Measurements from ENCODE around the gene ZNF662. TPM values are rescaled to one million over a fixed set of nuclear protein-coding genes. Genes with fewer than 3 reads are reported as not detected.

Gene ZNF662
- total RNA-seq, 1 experiment from 2014 or later, result not detected

DNA sequence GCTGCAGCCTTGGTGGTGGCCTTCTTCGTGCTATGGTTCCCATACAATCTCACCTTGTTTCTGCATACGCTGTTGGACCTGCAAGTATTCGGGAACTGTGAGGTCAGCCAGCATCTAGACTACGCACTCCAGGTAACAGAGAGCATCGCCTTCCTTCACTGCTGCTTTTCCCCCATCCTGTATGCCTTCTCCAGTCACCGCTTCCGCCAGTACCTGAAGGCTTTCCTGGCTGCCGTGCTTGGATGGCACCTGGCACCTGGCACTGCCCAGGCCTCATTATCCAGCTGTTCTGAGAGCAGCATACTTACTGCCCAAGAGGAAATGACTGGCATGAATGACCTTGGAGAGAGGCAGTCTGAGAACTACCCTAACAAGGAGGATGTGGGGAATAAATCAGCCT is 40.7 kb upstream of the ZNF662 start:
- no peaks in the 10 kb centered on the region for H3K27me3 ChIP-seq (replicated peaks; ENCODE audit: insufficient read depth, low read depth, low read length, poor library complexity)
- POLR2A ChIA-PET (ENCODE audit: low non-redundant PET), result no interaction called here
- no TSS peak for BruUV-seq (replicated peaks)
- intact Hi-C loops (cut with micrococcal nuclease; ENCODE audit: unreplicated experiment), result no loop called here
- CTCF ChIA-PET, result no interaction called here
- no peaks in the 10 kb centered on the region for H3K4me1 ChIP-seq (ENCODE audit: insufficient read depth, low read length, poor library complexity, severe bottlenecking)
- no peak overlapping the region for H3K4me3 ChIP-seq (ENCODE audit: low read depth, low read length, poor library complexity, severe bottlenecking)
- no peaks in the 10 kb centered on the region for H3K36me3 ChIP-seq (ENCODE audit: insufficient read depth, low read length, poor library complexity, severe bottlenecking)
- no peak for TF ChIP-seq EZH2 (IDR thresholded peaks at IDR 0.05; ENCODE audit: borderline replicate concordance, low read depth, low read length, poor library complexity, severe bottlenecking)
- TF ChIP-seq, protein P1, sequence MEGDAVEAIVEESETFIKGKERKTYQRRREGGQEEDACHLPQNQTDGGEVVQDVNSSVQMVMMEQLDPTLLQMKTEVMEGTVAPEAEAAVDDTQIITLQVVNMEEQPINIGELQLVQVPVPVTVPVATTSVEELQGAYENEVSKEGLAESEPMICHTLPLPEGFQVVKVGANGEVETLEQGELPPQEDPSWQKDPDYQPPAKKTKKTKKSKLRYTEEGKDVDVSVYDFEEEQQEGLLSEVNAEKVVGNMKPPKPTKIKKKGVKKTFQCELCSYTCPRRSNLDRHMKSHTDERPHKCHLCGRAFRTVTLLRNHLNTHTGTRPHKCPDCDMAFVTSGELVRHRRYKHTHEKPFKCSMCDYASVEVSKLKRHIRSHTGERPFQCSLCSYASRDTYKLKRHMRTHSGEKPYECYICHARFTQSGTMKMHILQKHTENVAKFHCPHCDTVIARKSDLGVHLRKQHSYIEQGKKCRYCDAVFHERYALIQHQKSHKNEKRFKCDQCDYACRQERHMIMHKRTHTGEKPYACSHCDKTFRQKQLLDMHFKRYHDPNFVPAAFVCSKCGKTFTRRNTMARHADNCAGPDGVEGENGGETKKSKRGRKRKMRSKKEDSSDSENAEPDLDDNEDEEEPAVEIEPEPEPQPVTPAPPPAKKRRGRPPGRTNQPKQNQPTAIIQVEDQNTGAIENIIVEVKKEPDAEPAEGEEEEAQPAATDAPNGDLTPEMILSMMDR (conservative IDR thresholded peaks at IDR 0.05; ENCODE audit: low read depth, low read length), result no peak
- H3K9me3 ChIP-seq (ENCODE audit: low read depth, low read length, poor library complexity, severe bottlenecking), result no peaks in the 10 kb centered on the region
- DNase-seq (ENCODE audit: low spot score), result no peak
- no peak overlapping the region for H3K27ac ChIP-seq (ENCODE audit: low read depth, low read length, poor library complexity, severe bottlenecking)

DNA sequence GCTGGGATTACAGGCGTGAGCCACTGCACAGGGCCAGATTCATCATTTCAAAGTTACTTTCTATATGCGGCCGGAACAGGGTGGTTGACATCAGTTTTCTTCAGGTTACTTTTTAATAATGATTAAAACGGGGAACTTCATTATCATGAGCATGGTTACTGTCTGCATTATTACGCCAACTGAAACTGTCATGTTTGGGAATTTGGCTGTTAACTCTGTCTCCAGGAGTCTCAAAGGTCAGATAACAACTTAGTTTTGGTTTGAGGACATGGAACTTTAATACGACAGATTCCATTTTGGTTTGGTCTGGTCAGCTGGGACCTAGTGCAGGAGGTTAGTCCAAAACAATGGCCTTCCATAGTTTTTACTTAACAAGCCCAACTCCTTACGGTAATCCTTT is 38.8 kb upstream of the ZNF662 start:
- H3K4me1 ChIP-seq (ENCODE audit: insufficient read depth, low read length, poor library complexity, severe bottlenecking), result no peaks in the 10 kb centered on the region
- no peaks in the 10 kb centered on the region for H3K9me3 ChIP-seq (ENCODE audit: low read depth, low read length, poor library complexity, severe bottlenecking)
- BruUV-seq (replicated peaks), result no TSS peak
- no peak overlapping the region for H3K27ac ChIP-seq (ENCODE audit: low read depth, low read length, poor library complexity, severe bottlenecking)
- CTCF ChIA-PET, result no interaction called here
- no peaks in the 10 kb centered on the region for H3K27me3 ChIP-seq (replicated peaks; ENCODE audit: insufficient read depth, low read depth, low read length, poor library complexity)
- intact Hi-C loops (cut with micrococcal nuclease; ENCODE audit: unreplicated experiment), result no loop called here
- DNase-seq (ENCODE audit: low spot score), result no peak
- no peaks in the 10 kb centered on the region for H3K36me3 ChIP-seq (ENCODE audit: insufficient read depth, low read length, poor library complexity, severe bottlenecking)
- H3K4me3 ChIP-seq (ENCODE audit: low read depth, low read length, poor library complexity, severe bottlenecking), result no peak overlapping the region
- TF ChIP-seq, protein P1 (conservative IDR thresholded peaks at IDR 0.05; ENCODE audit: low read depth, low read length), result no peak
- no peak for TF ChIP-seq EZH2 (IDR thresholded peaks at IDR 0.05; ENCODE audit: borderline replicate concordance, low read depth, low read length, poor library complexity, severe bottlenecking)
- POLR2A ChIA-PET (ENCODE audit: low non-redundant PET), result no interaction called here

DNA sequence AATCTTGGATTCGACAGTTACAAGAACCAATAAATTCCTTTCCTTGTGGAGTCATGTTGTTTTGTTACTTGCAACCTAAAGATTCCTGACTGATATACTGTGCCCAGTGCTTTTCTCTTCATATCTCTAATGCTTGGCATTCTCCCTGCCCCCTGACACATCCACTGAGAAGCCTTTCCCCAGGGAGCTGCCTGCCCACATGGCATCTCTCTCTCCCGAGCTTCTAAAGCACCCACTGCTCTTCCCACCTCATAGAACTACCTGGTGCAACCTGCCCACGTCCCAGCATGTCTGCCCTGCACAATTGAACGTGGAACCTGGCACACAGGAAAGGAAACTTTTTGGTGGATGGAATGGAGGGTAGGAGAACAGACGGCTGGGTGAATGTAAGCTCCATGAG is 37.1 kb upstream of the ZNF662 start:
- no peak for DNase-seq (ENCODE audit: low spot score)
- no peaks in the 10 kb centered on the region for H3K9me3 ChIP-seq (ENCODE audit: low read depth, low read length, poor library complexity, severe bottlenecking)
- no TSS peak for BruUV-seq (replicated peaks)
- no peaks in the 10 kb centered on the region for H3K4me1 ChIP-seq (ENCODE audit: insufficient read depth, low read length, poor library complexity, severe bottlenecking)
- ChIA-PET POLR2A (ENCODE audit: low non-redundant PET) (no interaction called here), CTCF (no interaction called here)
- no peak overlapping the region for H3K27ac ChIP-seq (ENCODE audit: low read depth, low read length, poor library complexity, severe bottlenecking)
- no peak overlapping the region for H3K4me3 ChIP-seq (ENCODE audit: low read depth, low read length, poor library complexity, severe bottlenecking)
- H3K27me3 ChIP-seq (replicated peaks; ENCODE audit: insufficient read depth, low read depth, low read length, poor library complexity), result no peaks in the 10 kb centered on the region
- TF ChIP-seq, protein P1 (conservative IDR thresholded peaks at IDR 0.05; ENCODE audit: low read depth, low read length), result no peak
- TF ChIP-seq EZH2 (IDR thresholded peaks at IDR 0.05; ENCODE audit: borderline replicate concordance, low read depth, low read length, poor library complexity, severe bottlenecking), result no peak
- no peaks in the 10 kb centered on the region for H3K36me3 ChIP-seq (ENCODE audit: insufficient read depth, low read length, poor library complexity, severe bottlenecking)
- intact Hi-C loops (cut with micrococcal nuclease; ENCODE audit: unreplicated experiment), result no loop called here

Data from A673 (cell line).